NCI-H1694 treated with DMSO at 0.1 percent for 48 hours (cell line): ENCODE results near the gene VPS26C.
A peak's percentile ranks its signal among the peaks of the same experiment; 100 is the strongest.

Source experiments
- DNase-seq: peaks from one replicate; lab custom pipeline; 2025; lab: John Stamatoyannopoulos, UW

Gene VPS26C

DNA sequence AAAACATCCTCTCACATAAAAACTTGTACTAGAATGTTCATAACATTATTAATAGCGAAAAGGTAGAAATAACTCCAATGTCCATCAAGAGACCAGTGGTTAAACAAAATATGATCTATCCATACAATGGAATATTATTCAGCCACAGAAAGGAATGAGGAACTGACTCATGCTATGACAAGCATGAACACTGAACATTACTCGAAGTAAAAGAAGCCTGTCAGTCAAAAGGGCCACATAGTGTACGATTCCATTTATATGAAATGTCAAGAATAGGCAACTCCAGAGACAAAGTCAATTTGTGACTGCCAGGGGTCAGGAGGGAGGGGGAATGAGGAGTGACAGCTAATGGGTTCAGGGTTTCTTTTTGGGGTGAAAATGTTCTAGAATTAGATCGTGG lies 2.3 kb downstream of the VPS26C start:
- DNase-seq = no peak

DNA sequence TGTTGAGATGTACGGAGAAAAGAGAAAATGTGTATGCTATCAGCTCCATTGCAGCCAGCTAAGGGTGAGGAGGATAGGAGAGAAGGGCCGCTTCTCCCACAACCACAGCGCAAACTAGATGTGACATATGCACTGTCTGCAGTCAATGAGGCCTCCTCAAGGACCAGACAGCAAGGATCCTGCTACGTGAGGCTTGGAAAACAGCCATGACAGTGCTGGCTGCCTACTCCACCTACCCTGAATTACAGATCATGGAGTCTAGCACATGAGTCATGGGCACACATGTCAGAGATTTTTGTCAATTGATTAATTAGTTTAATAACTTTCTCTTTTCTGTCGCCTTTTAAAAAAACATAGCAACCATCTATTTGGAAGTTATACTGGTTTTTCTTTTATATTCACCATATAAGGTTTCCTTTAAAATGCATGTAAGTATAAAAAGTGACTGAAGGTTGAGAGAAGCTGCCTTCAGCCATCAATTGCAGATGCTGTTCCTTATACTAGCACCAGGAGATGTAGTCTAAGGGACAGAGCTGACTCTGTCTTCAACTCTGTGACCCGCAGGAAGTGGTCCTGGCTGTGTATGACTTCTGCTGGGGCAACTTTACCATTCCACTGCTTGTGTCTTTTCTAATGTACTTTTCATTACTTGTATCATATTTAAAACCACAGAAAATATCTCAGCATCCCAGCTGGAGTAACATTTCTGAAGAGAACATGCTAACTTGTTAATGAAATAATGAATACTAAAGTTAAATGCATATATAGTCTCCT lies 3.1 kb downstream of the VPS26C start:
- no peak for DNase-seq

DNA sequence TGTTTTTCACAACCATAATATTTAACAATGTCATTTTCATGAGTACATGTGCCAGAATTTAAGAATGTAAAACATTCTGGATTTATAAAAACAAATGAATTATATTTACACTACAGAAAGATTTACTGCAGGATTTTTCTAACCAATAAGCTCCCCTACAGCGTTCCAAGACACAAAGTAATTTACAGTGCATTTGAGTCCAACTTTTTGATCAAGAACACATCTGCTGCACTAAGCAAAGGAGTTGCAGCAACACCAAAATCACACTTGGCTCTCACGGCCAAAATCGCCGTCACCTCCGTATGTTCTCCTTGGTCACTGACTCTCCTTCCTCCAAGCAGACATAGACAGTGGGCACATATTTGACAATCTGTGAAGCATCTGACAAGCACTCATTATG lies 7.7 kb downstream of the VPS26C start:
- no peak for DNase-seq

DNA sequence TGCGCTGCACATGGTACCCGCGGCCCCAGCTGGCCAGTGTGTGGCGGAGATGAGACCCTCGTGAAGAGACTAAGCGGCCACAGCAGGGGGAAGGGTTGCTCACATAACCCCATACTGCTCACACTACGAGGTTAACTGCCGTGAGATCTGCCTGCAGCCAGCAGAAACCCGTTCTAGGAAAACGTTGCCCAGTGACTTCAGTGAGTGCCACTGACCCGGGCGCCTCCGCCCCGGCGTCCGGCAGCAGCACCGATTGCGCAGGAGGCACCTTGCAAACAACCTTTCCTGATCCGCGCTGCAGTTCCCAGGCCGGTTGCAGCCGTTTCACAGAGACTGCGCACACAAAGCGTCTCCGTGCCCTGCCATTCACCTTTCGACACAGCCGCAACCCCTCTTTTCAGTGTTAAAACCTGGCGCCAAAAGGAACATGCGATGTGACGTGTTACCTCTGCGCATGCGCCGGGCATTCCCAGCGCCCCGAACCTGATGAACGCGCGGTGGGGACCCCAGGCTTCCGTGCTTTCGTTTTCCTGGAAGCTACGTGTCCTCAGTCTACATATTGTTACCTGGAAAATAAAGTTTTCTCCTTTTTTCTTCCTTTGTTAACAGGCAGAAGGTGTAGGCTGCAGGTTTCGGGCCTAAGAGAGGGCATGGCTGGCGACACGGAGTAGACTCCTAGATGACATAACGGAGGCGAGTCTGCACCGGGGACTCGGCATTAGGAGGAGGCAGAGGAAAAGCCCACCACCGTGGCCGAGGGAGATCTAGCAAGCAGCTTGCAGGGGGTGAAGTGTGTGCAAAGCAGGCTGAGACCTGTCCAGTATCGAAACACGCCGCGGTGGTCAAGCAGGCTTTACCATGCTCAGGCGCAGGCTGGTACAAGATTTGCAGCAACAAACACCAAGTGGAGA lies 8.9 kb downstream of the VPS26C start:
- DNase-seq = peak; percentile 69

DNA sequence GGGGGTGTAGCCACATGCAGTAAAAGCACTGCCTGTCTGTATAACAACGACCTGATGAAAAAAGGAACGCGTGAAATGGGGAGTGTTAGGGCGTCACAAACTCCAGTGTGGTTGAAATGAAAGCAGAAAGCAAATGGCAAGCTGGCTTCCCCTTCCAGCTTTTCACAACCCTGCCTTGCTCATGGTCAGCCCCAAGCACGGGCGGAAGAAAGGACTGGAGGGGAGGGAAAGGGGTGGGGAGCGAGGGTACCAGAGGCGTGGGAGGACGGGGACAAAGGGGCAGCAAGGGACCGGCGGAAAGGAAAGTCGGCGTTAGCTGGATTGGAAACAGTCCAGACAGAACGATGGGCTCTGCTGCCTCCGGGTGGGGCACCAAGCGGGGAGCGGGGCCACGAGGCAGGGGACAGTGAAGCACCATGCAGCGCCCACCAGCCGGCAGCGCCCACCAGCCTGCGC lies 9.6 kb downstream of the VPS26C start:
- no peak for DNase-seq

DNA sequence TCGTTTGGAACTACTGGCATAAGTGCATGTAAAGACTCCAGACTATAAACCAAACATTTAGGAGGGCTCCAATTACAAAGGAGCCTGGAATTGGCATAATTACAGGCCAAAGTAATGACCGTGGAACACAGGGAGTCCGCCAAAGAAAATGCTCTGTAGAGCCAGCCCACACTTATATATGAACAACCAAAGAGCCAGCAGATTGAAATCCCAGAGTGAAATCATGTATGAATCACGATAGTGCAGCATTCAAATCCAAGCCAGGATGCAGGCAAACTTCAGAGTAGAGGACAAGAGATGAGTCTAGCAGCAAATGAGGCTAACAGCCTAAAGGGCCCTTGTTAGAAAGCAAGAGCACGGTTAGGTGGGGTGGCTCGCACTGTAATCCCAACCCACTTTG lies 13.1 kb downstream of the VPS26C start:
- DNase-seq = no peak

DNA sequence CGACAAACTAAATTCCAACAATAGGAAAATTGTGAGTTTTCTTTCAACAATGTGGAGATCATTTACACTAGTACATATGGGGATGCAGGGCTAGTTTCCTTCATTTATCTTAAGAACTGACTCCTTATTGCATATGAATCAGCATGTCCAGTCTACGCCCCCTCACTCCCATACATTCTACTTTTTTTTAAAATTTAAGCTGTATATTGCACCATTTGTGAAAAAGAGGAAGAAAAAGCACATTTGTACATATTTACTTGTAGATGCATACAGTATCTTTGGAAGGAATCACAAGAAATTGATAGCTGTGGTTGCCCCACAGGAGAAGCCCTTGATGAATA lies 15.9 kb downstream of the VPS26C start:
- no peak for DNase-seq

DNA sequence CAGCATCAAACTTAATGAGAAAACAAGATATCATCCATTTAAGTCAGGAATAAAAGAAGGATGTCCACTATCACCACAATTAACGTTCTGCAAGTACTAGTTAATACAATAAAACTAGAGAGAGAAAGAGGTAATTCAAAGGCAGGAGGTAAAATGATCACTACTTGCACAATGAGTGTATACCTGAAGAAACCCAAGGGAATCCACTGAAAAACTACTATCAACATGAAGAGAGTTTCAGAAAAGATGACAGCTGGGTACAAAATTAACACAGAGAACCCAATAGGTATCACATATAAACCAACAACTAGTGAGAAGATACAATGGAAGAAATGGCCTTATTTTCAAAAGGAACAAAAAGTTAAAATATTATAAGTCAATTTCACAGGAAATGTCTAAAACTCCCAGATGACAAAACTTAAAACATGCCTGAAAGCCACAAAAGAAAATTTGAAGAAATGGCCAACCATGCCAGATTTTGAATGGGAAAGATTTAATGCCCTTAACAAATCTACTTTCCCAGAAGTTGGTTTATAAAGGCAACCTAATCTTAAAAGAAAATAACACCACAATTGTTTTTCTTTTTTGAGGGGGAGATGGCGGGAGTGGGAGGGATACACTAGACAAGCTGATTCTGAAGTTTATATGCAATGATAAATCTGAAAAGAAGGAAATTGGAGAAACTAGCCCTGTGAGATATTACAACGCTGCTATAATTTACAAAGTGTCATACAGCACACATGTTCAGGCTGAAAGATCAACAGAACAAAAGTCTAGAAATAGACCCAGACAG lies 17.8 kb downstream of the VPS26C start:
- DNase-seq = no peak

DNA sequence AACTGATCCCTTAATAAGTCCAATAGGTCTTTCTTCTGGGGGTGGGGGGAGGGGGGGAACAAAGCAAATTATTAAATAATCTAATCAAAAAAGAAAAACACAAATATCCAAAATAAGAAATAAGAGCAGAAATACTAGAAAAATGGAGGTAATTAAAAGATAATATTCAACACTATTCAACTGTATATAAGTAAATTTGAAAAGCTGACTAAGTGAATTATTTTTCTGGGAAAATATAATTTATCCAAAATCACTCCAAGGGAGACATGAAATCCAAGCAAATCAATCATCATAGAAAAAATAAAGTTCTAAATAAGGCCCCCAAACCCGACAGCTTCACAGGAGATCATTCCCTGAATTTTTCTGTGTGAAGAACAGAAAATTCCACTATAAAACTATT lies 18.8 kb downstream of the VPS26C start:
- DNase-seq = no peak

DNA sequence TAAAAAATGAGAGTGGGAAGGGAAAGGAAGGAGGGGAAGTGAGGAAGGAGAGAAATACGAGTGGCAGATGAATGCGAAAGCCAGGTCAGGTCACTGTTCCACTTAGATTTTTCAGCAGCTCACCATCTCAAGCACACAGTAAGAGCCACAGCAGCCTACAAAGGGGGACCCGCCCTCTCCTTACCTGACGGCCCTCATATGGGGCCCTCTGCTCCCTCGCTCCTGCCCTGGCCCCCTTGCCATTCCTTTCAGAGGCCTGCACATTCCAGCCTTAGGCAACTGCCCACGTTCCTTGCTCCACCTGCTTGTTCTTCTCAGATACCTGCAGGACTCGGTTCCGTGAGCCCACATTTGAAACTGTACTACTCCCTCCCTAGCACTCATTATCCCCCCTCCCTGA lies 22.0 kb downstream of the VPS26C start:
- DNase-seq = no peak

DNA sequence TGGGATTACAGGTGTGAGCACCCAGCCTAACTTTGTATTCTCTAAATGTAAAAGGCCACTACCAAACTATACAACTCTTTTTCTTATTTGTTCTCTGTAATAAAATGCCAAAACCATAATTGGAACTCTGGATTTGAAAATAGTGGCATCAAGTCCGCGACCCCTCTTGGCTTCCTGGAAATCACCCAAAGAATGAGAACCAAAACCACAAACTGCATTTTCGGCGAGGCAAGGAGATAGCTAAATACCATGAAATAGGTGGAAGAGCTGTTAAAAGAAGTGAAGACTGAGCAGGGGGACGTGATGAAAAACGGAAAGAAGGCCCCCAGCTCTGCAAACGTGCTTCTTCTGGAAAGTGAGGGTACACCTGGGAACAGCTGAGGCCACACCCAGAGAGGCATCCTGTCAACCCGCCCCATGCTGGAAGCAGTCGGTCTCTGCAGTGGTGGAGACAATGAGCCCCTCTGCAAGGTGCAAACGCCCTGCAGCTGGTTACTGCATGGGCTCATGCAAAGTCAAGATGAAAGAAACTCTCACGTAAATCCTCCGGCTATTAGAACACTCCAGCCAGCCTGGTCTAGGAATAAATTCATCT lies 22.5 kb downstream of the VPS26C start:
- no peak for DNase-seq

DNA sequence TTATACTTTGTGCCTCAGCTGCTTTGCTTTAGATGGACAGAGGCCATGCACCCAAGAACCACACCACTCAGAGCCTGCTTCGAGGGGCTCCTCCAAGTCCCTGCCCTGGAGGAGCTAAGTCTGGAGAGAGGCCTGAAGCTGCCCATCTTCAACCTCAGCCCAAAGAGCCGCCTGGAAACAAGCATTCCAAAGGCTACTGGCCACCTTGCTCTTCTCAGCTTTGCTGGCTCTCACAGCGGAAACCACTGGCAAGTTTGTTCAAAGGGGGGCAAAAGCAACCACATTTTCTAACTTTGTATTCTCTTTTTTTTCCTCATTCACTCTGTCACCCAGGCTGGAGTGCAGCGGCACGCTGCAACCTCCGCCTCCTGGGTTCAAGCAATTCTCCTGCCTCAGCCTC lies 23.2 kb downstream of the VPS26C start:
- no peak for DNase-seq

DNA sequence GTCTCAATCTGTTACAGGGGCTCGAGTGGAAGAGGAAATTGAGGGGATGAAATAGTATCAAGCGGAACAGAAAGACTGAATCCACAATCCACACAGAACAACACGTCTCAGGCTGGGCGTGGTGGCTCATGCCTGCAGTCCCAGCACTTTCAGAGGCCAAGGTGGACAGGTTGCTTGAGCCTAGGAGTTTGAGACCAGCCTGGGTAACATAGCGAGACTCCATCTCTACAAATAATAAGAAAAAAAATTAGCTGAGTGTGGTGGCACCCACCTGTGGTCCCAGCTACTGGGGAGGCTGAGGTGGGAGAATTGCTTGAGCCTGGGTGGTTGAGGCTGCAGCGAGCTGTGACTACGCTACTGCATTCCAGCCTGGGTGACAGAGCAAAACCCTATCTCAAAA lies 25.7 kb downstream of the VPS26C start:
- DNase-seq = no peak

DNA sequence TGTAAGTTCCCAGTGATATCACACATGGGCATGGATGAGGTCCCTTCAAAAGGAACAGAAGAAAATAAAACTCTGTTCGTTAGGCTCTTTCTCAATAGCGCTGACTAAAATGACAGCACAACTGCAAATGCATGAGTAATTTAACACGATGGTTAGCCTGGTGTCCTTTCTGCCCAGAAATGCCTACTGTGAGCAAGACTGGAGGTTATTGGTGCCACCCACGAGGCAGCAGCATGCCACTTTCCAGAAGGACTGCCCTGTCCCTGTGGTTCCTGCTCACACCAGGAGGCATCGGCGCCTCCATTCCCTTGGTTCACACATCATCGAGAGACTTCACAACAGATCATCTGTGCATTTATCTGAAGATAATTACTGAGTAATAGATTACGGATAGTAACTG lies 26.2 kb downstream of the VPS26C start:
- DNase-seq = no peak

DNA sequence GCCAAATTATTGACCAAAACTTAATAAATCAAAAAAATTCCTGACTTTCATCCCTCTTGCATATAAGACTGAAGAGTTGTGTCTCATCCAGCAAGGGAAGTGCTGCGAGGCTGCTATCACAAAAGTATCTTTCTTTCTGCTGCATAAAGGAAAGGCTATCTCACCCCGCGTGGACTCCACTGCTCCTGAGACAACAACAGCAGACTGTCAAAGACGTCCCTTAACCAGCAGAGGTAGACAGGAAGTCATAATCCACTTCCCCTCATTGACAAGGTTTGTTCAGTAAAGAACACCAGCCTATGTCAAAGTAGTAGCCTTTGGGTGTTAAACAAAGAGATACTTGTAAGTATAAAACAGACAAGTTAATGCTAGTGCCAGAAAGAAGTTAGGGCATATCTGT lies 29.4 kb downstream of the VPS26C start:
- no peak for DNase-seq

DNA sequence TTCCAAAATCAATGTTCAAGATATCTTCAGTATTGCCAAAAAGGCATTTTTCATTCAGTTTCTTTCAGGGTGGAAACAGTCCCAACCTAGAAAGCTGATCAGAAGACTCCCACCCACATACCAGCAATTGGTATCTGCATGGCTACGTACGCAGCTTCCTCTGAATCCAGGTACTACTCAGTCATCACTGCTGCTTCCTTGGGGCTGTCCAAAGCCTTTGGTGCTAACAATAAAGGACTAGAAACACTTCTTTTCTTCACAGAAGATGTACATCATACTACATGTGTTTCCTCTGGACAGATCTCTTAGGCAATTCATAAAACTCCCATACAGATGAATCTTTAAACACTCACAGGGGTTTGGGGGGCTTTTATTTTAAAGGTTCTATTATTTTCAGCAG lies 29.8 kb downstream of the VPS26C start:
- no peak for DNase-seq

DNA sequence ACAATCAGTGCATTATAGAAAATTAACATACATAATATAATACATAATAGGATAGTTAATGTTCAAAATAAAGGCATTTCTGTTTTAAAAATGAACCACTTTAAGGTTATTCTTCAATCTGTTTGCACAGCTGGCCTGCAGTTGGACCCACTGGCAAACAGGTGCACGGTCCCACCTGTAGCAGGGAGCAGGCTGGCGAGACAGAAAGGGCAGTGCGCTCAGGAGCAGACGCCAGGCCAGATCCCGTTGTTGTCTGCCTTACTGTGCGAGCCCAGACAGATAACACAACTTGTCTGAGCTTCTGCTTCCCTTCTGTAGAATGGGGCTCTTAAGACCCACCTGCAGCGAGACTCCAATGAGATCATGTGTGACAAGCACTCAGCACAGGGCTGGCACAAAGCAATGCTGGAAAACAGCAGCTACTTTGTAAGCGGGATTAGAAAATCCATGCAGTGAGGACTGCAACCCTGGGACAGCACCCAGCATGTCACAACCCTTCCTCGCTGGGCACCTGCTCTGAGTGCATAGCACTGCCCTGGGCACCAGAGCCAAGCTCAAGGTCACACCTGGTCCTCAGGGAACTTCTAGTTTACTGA lies 33.5 kb downstream of the VPS26C start:
- DNase-seq = no peak

DNA sequence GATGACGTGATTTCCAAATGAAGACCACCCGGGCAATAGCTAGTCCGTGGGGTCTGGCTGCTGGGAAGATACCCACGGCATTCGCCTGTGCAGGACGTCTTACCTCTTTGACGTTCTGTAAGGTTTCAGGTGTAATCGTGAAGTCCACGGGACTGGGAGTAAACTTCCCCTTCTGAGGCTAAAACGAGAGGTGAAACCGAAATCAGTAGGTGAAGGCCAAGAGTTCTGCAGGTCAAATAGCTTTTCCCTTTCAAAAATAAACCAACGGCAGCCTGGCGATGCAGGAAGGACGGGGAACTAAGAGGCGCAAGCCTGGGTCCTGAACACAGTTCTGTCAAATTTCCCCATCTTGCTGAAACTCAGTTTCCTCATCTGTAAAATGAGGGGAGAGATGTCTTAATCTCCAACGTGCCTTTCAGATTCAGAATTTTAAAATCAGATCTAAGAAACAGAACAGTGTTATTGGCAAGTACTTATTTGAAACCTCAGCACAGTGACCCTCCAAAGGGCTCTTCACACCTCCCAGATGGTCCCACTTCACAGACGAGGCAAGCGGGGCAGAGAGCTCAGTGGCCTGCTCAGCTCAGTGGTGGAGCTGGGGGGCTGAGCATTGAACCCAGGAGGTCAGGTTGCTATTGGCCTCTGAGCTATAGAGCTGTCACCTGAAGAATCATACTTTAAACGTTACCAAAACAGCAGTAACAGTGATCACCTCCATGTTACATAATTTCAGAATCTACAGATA lies 34.7 kb downstream of the VPS26C start:
- no peak for DNase-seq

DNA sequence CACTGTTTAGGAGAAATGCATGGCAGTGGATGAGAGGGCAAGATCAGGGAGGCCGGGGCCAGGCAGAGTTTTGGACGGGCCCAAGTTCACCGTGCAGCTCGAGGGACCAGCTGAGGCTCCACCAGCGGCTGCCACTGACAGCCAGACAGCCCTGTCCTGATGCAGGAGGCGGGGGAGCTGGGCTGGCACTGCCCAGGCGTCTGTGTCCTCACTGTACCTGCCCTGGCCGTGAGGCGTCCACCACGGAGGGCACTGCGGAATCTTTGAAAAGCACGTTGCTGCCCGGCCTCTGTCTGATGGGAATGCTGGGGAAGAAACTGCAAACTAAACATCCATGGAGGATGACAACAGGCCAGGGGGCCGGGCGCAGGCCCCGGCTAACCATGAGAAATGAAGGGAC lies 35.5 kb downstream of the VPS26C start:
- no peak for DNase-seq

DNA sequence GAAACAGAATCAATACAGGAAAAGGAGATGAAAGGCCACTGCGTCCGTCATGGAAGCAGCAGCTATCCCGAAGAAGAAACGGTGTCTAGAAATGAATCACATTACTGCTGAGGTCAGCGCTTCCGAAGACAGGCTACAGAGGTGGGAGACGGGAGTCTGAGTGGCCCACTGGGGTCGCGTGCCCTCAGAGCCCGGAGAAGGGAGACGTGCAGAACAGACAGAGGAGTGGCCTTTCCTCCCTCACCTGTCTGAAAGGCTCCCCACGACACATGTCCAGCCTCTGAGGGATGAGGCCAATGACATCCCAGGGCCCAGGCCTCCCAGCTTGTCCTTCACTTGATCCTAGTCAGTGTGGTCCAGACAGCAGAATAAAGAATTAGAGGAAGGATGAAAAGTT lies 35.9 kb downstream of the VPS26C start:
- DNase-seq = no peak

DNA sequence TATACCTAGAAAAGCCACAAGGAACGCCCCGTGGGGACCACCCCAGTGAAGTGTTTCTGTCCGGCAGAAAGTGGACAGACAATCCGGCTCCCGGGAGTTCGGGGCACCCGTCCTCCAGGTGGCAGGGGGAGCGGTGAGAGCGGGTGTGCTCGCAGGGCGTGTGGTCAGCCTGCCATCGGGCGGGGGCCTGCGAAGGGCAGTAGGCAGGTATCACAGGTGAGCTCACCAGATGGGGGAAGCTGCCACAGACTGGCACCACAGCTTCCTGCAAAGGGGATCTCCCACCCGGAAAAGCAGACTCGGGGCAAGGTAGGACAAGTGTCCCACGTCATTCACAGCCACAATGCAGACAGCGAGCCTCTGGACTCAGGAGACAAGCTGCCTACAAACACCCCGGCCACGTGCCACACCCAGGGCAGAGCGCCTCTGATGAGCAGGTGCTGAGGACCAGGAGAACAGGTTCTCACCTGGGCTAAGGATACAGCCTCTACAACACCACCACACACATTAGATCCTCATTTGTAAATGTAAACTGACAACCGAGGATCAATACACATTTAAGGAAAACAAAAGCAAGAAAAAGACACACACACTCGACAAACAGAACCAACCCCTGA lies 36.4 kb downstream of the VPS26C start:
- DNase-seq = no peak
